HG03460 (cell line): ENCODE measurements around the gene ZCWPW2.

Experiments used
- ATAC-seq: cut with Tn5 transposase; IDR thresholded peaks from one replicate; pipeline ENCODE4 v1.9.1; 2021; ENCODE audit not compliant: unreplicated experiment

Gene ZCWPW2

GRCh38 chr3:28348629-28349468 lies at the start of gene ZCWPW2, which contains the start of gene AZI2:
Gene ZCWPW2, plus strand, starts transcription at chr3:28348721. Its CDS starts 64,348 bp downstream, at chr3:28413069.
Gene AZI2, minus strand, starts transcription at chr3:28348824. Its CDS starts 8,207 bp downstream, at chr3:28340617.
- peak; percentile 87 for ATAC-seq

- ATAC-seq = no peak
Observed at GRCh38 chr3:28299705-28300104, 48.8 kb upstream of the ZCWPW2 start.

GRCh38 chr3:28300345-28300962 lies 48.1 kb upstream of the ZCWPW2 start:
- ATAC-seq = no peak

GRCh38 chr3:28301688-28302087 lies 46.8 kb upstream of the ZCWPW2 start:
- no peak for ATAC-seq

GRCh38 chr3:28308196-28308595 lies 40.3 kb upstream of the ZCWPW2 start:
- no peak for ATAC-seq

GRCh38 chr3:28315711-28316110 lies 32.8 kb upstream of the ZCWPW2 start:
- ATAC-seq = no peak

GRCh38 chr3:28316226-28316625 lies 32.3 kb upstream of the ZCWPW2 start:
- ATAC-seq = no peak

- ATAC-seq = peak; percentile 82
Observed at GRCh38 chr3:28317438-28318022, 31.0 kb upstream of the ZCWPW2 start.

- no peak for ATAC-seq
Observed at GRCh38 chr3:28320981-28321380, 27.5 kb upstream of the ZCWPW2 start.

GRCh38 chr3:28322464-28322863 lies 26.1 kb upstream of the ZCWPW2 start:
- no peak for ATAC-seq

- peak; percentile 79 for ATAC-seq
Observed at GRCh38 chr3:28326458-28326926, 22.0 kb upstream of the ZCWPW2 start.

GRCh38 chr3:28328188-28329151 lies 20.1 kb upstream of the ZCWPW2 start:
- no peak for ATAC-seq

- ATAC-seq = no peak
Observed at GRCh38 chr3:28334552-28334951, 14.0 kb upstream of the ZCWPW2 start.

- no peak for ATAC-seq
Observed at GRCh38 chr3:28335246-28335645, 13.3 kb upstream of the ZCWPW2 start.

GRCh38 chr3:28337230-28337629 lies 11.3 kb upstream of the ZCWPW2 start:
- ATAC-seq = no peak

- ATAC-seq = no peak
Observed at GRCh38 chr3:28343144-28343543, 5.4 kb upstream of the ZCWPW2 start.

GRCh38 chr3:28345690-28346089 lies 2.8 kb upstream of the ZCWPW2 start:
- ATAC-seq = no peak

- ATAC-seq = no peak
Observed at GRCh38 chr3:28347374-28348264, 902 bp upstream of the ZCWPW2 start.

- ATAC-seq = no peak
Observed at GRCh38 chr3:28348265-28348628, 274 bp upstream of the ZCWPW2 start.
